ENCODE results near the gene PSAT1. TPM values are rescaled to one million over a fixed set of nuclear protein-coding genes. Genes with fewer than 3 reads are reported as not detected.

PSAT1 gene
- total RNA-seq, 2 donors from 2014 or later, result 21.8 to 49.3 TPM

DNA sequence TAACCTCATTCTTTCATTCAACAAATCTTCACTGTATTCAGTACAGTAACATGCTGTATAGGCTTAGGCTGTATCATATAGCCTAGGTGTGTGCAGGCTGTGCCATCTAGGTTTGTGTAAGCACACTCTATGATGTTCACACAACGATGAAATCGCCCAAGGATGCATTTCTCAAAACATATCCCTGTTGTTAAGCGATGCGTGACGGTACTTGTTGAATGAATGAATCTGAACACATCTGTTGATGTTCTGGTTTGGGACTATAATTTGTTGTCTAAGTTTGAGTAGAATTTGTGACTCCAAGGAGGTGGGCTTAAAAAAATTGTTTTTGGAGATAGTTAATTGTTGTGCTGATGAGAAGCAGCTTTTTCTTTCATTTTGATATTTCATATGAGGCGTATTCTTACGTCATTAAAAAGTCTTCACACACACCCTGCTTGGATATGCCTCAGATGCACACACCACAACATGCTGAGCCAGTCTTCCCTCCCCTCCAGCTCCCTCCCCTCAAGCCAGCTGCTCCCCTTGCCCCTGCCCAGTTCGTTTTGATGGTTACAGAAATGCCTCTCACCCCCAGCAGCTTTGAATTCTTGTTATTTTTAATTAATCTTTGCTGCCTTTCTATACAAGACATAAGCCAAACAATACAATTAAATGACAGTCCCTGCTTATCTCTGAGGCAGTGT is 5.5 kb upstream of the PSAT1 start:
- peaks cover 12% of the 10 kb centered on the region for H3K4me1 ChIP-seq
- DNase-seq (no peak), ATAC-seq (no peak)
- H3K36me3 ChIP-seq (replicated peaks in 1 of 2; ENCODE audit: insufficient read depth in 1 of 2, low read depth in 2 of 2), result no peaks in the 10 kb centered on the region
- no peak overlapping the region for H3K27ac ChIP-seq
- TF ChIP-seq POLR2A (IDR thresholded peaks at IDR 0.05), result no peak
- TF ChIP-seq, protein P1, sequence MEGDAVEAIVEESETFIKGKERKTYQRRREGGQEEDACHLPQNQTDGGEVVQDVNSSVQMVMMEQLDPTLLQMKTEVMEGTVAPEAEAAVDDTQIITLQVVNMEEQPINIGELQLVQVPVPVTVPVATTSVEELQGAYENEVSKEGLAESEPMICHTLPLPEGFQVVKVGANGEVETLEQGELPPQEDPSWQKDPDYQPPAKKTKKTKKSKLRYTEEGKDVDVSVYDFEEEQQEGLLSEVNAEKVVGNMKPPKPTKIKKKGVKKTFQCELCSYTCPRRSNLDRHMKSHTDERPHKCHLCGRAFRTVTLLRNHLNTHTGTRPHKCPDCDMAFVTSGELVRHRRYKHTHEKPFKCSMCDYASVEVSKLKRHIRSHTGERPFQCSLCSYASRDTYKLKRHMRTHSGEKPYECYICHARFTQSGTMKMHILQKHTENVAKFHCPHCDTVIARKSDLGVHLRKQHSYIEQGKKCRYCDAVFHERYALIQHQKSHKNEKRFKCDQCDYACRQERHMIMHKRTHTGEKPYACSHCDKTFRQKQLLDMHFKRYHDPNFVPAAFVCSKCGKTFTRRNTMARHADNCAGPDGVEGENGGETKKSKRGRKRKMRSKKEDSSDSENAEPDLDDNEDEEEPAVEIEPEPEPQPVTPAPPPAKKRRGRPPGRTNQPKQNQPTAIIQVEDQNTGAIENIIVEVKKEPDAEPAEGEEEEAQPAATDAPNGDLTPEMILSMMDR (IDR thresholded peaks at IDR 0.05), result no peak
- no peaks in the 10 kb centered on the region for H3K9me3 ChIP-seq
- intact Hi-C loops (cut with DNase I), result no loop called here
- no peaks in the 10 kb centered on the region for H3K27me3 ChIP-seq
- no peak overlapping the region for H3K4me3 ChIP-seq
- 88 to 89% methylated on average over 8 of the region's 8 CpGs for WGBS, 2 donors

DNA sequence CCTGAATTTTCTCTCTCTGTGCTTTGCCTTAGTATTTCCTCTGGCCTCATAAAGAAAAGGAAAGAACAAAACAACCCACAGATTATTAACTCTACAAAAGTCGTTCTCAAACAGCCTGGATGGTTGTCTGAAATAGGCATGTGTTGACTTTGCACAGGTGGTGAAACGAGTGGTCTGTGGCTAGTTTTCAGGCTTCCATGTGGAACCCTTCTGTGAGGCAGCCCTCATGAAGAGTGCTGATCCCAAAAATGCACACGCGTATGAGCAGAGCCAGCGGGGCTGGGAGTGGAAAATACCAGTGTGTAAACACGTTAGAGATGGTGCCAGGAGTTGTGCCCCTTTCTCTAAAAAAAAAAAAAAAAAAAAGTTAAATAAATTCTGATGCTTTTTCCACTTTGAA is 4.9 kb upstream of the PSAT1 start:
- intact Hi-C loops (cut with DNase I), result no loop called here

DNA sequence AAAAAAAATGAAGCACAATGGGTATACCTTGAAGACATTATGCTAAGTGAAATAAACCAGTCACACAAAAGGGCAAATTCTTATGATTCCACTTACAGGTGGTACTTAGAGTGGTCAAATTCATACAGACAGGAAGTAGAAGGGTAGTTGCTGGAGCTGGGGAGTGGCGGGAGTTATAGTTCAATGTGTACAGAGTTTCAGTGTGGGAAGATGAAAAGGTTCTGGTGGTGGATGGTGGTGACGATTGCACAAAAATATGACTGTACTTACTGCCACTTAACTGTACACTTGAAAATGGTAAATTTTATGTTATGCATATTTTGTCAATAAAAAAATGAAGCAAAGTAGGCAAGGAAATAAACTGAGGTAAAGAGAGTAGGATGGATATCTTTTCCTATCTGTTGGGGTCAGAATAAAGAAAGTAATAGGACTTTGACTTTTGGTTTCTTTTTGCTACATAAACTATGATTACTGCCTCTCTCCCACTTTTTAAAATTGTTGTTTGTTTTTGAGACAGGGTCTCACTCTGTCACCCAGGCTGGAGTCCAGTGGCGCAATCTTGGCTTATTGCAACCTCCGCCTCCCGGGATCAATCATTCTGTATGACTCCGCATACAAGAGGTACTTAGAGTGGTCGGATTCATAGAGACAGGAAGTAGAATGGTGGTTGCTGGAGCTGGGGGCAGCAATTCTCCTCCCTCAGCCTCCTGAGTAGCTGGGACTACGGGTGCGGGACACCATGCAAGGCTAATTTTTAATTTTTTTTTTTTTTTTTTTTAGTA is 4.0 kb upstream of the PSAT1 start:
- Histone ChIP-seq H3K27ac (no peak overlapping the region), H3K4me1 (peaks cover 27% of the 10 kb centered on the region), H3K27me3 (no peaks in the 10 kb centered on the region), H3K9me3 (no peaks in the 10 kb centered on the region), H3K4me3 (no peak overlapping the region), H3K36me3 (replicated peaks in 1 of 2; ENCODE audit: insufficient read depth in 1 of 2, low read depth in 2 of 2) (no peaks in the 10 kb centered on the region)
- WGBS, 2 donors, result 86 to 94% methylated on average over 9 of the region's 9 CpGs
- ATAC-seq, result no peak
- intact Hi-C loops (cut with DNase I), result no loop called here
- DNase-seq, result no peak
- TF ChIP-seq POLR2A (IDR thresholded peaks at IDR 0.05), result no peak
- TF ChIP-seq, protein P1 (IDR thresholded peaks at IDR 0.05), result no peak

More for the DNA sequence above, 4.9 kb upstream of the PSAT1 start:
- TF ChIP-seq, protein P1 (IDR thresholded peaks at IDR 0.05), result no peak
- no peak for TF ChIP-seq POLR2A (IDR thresholded peaks at IDR 0.05)
- 49 to 53% methylated on average over 6 of the region's 6 CpGs for WGBS, 2 donors
- no peaks in the 10 kb centered on the region for H3K36me3 ChIP-seq (replicated peaks in 1 of 2; ENCODE audit: insufficient read depth in 1 of 2, low read depth in 2 of 2)
- H3K4me1 ChIP-seq, result peaks cover 18% of the 10 kb centered on the region
- no peaks in the 10 kb centered on the region for H3K27me3 ChIP-seq
- H3K4me3 ChIP-seq, result no peak overlapping the region
- ATAC-seq, result no peak
- no peaks in the 10 kb centered on the region for H3K9me3 ChIP-seq
- H3K27ac ChIP-seq, result no peak overlapping the region
- DNase-seq, result no peak

DNA sequence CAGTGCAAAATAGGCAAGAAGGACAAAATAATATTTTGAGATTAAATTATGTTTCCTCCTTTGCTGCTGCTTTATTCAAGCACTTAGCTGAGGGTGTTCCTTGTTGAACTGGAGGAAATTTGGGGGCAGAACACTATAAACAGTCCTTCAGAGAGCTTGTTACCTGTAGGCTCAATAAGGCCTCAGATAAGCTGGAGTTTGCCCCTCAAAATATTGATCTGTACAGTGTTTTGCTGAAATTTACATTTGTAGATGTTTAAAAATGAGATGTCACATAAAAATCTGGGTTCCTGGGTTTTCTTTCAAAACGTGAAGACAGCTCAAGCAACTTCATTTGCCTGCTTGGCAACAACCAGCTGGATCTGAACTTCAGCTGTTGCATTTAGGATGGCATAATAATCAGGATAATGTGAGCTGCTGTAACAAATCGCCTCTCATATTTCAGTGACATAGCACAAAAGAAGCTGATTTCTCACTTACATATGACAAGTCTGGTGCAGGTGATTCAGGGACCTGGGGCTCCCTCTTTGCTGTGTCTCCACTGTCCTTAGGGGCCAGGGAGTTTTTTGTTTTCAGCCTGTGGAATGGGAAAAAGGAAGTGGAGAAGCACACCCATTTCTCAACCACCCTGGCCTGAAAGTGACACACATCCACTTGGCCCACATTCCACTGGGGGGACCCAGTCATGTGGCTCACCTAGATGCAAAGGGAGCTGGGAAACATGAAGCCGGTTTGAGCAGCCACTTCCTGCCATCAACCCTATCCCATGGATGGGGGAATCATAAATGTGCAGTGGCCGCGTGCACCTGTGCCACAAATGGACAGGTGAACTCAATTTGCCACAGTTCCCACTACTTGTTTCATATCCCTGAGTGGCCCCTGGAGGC is 2.4 kb upstream of the PSAT1 start:
- intact Hi-C loops (cut with DNase I), result no loop called here
- ATAC-seq, result no peak

More for the DNA sequence above, 2.4 kb upstream of the PSAT1 start:
- no peaks in the 10 kb centered on the region for H3K36me3 ChIP-seq (replicated peaks in 1 of 2; ENCODE audit: insufficient read depth in 1 of 2, low read depth in 2 of 2)
- TF ChIP-seq POLR2A (IDR thresholded peaks at IDR 0.05), result no peak
- TF ChIP-seq, protein P1 (IDR thresholded peaks at IDR 0.05), result no peak
- 81 to 84% methylated on average over 5 of the region's 5 CpGs for WGBS, 2 donors
- H3K9me3 ChIP-seq, result no peaks in the 10 kb centered on the region
- no peak for DNase-seq
- H3K27ac ChIP-seq, result no peak overlapping the region
- no peak overlapping the region for H3K4me3 ChIP-seq
- H3K27me3 ChIP-seq, result no peaks in the 10 kb centered on the region
- H3K4me1 ChIP-seq, result peaks cover 32% of the 10 kb centered on the region
